ENCODE measurements around the gene METTL3.
"Not testable (repeated sequence)": the region's sequence is repeated elsewhere in the genome, so short reads cannot be mapped to it uniquely, and the experiment has no call there.

The METTL3 gene

DNA sequence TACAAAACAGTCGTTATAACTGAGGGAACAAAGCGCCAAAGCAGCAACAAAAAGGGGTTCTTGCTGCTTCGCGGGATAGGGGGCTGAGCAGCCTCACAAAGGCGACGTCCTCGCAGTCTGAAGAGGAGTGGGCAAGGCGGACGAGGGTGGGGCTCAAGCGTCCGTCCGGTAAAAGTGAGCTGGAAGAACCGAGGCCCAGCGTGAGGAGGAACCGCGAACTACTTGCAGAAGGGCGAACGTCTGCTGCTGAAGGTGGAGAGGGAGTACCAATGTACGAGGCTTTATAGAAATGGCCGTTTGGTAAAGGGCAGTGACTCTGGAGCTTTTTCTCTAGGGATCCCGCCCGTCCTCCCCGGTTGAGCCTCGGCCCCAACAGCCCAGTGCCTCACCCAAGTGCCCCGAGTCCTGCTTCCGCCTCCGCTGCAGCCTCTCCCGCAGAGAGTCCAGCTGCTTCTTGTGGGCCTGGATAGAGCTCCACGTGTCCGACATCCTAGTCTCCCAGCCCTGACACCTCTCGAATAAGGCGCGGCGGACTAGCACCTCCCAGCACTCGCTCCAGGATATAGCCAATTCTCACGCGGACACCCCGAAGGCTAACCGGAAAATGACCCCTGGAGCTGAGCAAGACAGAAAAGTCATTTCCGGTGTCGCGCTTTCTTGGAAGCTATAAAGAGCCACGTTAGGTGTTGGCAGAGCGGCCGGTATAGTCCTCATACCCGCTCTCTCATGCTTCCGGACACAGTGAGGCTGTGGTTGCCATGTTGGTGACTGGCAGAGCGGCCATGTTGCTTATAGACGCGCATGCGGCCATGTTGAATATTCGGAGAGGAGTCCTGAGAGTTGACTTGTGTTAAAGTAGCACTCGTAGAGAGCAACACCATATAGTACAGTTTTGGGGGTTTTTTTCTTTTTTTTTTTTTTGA, at the start of gene METTL3:
TSS of gene METTL3 (minus strand) at position 606 of the 923 bp plus-strand sequence. CDS start at position 489, 117 bp downstream.
- DNase-seq (ENCODE audit: low read depth): peak; percentile 99

DNA sequence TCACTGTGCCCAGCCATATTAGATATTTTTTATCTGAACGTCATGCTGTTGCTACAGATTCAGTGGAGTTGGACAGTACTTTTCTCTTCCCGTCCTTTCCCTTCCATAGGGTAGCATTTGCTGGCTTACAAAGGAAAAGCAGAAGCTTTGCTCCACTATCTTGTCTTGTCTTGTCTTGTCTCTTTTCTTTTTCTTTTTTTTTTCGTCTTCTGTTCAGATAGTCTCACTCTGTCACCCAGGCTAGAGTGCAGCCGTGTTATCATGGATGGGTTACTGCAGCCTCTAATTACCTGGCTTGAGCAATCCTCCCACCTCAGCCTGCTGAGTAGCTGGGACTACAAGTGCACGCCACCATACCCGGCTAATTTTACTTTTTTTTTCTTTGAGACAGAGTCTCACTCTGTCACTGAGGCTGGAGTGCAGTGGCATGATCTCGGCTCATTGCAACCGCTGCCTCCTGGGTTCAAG, 47.6 kb upstream of the METTL3 start:
- no peak for DNase-seq (ENCODE audit: low read depth)

DNA sequence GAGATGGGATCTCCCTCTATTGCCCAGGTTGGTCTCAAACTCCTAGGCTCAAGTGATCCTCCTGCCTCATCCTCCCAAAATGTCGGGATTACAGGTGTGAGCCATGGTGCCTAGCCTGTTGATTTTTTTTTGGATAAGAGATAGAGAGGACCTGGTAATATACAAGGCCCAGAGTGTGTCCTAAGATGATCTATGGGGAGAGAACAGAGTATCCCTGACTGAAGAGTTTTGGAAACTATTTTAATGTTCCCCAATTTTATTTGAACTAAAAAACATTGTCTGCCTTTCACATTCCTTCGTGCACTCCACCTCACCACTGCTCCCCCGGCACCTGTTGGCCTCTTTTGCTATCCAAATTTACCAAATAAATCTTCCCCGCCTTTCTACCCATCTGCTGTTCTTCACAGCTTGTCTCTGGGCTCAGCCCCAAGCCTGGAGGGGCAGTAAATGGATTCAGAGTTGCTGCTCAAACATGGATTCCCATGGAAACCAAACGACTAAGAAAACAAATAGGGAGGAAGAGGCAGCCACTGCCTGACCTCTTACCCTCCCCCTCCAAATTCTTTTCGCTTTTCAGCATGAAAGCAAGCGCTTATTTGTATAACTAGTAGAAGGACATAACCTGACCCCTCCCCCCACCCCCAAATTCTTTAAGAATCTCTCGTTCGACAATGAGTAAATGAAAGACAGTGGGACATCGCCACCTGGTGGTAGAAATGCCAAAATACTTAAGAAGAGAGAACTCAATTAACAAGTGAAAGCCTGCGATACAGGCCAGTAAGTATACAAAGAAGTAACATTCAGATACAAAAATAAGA, 46.2 kb upstream of the METTL3 start:
- peak; percentile 86 for DNase-seq (ENCODE audit: low read depth)

DNA sequence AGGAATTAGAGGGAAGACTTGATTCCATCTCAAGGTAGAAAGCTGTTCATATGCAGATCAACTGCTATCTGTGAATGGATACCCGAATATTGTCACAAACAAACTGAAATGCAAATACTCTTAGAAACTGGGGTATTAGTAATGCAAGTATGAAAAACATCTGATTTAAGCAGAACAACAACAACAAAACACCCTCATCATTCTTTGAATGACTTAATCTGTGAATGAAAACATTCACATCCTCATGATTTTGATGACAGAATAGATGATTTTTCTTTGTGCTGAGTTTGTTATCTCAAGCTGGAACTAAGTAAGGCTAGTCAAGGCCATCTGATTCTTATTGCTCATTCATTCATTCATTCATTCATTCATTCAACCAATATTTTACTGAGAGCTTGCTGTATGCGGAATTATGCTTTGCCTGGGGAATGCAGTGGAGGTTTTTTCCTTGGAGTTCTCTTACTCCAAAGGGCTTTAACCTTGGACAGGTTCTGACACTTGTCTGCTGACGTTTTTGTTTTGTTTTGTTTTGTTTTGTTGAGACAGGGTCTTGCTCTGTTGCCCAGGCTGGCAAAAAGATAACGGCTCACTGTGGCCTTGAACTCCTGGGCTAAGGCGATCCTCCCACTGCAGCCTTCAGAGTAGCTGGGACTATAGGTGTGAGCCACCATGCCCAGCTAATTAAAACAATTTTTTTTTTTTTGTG, 45.4 kb upstream of the METTL3 start:
- no peak for DNase-seq (ENCODE audit: low read depth)

DNA sequence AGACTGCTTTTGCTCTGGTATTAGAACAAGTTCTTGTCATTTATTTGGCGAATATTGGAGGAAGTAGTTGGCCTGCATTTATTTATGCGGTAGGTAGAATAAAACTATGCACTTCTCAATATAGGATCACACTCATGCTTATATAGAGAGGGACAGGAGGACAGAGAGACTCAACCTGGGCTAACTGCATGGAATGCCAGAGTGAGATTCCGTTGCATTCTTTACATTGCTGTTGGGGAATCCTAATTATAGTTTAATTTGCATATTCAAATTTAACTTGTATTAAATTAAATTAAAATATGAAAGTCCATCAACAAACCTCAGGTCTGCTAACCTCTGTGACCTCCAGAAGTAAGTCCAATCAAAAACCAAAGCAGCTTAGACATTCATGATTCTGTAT, 42.1 kb upstream of the METTL3 start:
- DNase-seq (ENCODE audit: low read depth): no peak

DNA sequence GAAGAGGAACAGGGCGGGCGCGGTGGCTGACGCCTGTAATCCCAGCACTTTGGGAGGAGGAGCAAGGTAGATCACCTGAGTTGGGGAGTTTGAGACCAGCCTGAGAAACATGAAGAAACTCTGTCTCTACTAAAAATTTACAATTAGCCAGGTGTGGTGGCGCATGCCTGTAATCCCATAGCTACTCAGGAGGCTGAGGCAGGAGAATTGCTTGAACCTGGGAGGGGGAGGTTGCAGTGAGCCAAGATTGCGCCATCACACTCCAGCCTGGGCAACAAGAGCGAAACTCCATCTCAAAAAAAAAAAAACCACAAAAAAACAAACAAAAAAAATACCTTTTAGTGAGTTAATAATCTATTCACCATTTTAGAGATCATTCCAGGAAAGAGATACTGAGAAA, 33.4 kb upstream of the METTL3 start:
- DNase-seq (ENCODE audit: low read depth): not testable (repeated sequence)

DNA sequence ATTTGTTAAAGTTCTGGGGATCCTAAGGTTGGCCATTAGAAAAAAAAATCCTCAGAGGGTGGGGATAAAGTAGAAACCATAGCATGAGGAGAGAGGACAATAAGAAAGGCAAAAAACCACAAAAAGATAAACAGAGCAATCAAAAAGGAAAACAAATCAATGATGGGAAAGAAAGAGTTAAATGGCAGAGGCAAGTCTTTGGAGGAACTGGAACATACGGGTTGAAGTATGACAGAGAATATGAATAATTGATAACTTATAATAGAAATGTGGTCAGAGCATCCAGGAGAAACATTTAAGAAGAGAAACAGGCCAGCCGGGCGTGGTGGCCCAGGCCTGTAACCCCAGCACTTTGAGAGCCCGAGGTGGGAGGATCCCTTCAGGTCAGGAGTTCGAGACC, 32.8 kb upstream of the METTL3 start:
- DNase-seq (ENCODE audit: low read depth): no peak

DNA sequence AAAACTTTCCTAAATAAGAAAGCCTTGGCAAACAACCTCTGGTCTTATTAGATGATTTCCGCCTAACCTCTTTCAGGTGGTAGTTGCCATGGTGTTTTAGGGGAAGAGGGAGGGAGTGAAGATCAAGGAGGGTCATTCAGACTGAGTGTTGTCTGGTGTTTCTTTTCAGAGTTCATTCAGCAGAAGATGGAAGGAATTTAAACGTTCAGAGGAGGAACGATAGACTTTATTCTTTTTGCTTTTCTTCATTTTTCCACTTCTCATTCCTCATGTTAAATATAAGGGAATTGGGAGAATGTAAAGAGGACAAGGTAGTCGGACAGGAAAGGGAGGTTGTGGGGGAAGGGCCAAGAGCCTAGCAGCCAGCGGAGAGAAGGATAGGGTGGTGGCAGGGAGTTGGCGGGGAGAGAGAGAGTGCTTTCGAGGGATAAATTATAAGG, 32.4 kb upstream of the METTL3 start:
- DNase-seq (ENCODE audit: low read depth): no peak

DNA sequence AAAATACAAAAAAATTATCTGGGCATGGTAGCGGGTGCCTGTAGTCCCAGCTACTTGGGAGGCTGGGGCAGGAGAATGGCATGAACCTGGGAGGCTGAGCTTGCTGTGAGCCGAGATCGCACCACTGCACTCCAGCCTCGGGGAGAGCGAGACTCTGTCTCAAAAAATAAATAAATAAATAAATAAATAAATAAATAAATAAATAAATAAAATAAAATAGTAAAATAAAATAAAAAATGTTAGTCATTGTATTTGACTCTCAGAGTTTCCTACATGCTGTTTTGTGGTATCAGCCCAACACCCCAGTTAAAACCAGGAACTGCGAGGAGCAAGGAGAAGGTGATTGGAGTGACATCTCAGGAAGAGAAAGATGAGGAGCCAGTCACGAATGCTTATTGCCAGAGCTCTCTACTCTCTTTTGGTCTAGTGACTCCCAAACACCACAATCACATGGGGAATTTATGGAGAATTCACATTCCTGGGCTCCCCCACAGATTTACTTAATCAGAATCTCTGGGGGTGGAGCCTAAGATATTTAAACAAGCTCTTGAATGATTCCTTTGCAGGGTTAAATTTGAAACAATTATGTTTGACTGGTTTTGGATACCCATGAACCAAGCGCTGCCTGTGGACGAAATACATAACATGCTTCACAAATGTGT, 30.4 kb upstream of the METTL3 start:
- DNase-seq (ENCODE audit: low read depth): no peak

DNA sequence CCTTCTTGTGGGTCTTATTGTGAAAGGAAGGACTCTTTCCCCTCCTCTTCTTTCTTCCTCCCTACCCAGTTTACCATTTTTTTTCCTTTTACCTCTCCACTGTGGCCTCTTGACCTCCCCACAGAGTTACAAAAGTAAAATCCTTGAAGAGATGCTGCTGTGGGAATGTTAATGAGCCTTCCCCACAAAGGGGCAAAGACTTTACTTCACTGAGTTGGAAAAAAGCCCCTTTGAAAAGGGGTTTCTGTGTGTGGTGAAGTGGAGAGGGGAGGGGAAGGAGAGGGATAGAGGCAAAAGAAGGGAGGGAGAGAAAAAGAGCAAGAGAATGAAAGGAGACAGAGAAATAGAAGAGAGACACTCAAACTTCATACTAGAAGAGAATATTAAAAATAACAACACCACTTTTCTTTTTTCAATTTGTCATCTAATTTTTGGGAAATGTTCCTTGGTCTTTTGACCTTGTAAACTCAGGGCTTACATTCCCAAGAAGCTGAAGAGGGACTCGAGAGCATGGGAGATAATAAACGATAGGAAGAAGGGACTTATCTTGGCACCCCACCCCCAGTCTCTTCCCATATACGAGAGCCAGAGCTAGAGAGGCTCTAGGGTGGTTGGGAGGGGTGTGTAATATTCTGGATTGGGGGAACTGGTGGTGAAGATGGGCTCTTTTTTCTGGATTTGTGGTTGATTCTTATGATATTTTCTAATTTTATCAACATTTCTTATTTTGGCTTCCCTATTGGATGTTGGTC, 28.2 kb upstream of the METTL3 start:
- no peak for DNase-seq (ENCODE audit: low read depth)

DNA sequence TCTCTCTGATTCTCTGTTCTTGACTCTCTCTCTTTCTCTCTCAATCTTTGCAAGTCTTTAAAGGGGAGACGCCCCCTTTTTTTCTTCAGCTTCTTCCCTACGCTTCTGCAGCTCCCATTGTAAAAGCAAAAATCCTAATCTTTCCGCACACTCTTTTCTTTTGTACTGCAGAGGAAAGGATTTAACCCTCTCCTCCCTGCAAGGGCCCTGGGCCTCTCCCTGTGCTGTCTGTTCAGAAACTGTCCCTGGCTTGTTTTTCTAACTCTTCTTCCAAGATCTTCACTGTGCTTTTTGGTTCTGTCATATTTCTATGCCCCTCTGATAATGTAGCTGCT, 25.9 kb upstream of the METTL3 start:
- no peak for DNase-seq (ENCODE audit: low read depth)

DNA sequence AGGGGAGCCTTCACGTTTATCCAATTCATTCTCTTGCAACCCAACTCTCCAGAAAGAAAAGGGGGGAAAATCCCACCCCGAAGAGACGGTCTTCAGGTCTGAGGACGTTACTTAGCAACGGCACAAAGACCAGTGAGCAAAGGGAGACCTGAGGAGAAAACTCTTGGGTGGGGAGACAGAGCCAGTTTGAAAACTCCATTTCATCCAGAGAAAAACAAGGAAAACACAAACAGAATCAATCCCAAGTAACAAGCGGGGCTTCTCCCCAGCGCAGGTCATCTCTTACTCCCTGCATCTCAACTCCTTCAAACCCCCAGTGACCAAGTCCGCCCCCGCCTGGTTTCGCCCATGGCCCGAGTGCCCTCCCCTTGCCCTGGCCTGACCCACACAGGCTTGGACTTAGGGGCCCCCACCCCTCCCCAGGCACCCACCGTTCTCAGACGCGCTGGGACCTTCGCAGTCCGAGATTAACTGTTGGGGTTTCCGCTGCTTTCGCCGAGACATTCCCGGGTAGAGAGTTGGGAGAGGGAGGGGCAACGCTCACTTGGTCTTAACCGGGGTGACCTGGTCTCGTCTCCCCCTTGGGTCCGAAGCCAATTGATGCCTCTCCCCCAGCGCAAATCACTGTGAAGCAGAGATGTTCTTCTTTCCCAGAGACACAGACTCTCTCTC, 25.4 kb upstream of the METTL3 start:
- no peak for DNase-seq (ENCODE audit: low read depth)

DNA sequence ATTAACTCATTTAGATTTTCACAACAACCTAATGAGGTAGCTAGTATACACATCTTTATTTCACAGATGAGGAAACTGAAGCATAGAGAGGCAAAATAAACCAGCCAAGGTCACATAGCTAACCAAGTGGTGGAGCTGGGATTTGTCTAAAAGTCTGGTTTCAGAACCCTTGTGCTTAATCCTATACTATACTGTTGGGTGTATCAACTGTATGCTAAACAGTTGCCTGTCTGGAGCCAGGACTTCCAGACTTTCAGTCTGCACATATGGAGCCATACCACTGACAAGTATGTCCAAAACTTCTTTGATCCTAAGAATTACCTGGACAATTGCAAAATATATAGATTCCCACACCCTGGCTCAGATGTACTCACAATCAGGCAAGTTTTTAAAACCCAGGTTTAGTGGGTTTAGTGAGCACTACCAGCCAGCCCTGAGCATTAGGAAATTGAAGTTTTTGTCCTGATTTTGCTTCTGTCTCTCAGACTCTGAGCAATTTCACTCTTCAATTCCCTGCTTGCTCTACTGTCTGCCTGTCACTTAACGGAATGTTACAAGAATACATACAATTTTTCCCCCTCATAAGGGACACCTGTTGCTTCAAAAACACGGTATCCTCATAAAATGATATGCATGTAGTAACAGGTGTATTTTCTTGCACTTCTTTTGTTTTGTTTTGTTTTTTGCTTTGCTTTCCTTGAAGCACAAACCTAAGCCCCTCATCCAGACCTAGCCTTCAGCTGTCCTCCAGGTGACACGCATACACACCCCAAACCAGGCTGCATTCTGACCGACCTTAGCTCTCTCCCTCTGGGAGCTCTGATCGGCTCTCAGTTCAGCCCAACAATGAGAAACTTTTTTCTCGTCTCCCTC, 24.6 kb upstream of the METTL3 start:
- no peak for DNase-seq (ENCODE audit: low read depth)

DNA sequence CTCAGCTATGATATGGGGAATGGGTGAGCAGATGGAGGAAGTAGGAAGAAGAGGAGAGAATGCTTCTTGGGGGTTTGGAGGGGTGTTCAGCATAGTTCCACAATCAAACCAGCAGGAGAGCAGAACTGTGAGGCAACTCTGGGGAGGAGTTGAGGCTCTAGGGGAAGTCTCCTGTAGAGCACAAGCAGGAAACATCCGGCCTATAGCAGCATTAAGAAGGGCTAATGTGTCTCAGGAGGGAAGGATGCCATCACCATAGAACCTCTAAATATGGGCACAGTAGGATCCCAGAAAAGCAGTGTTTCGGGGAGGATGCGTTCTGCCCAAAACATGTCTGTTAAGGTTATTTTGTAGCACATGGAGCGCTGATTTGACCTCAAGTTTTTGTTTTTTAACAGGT, 23.4 kb upstream of the METTL3 start:
- no peak for DNase-seq (ENCODE audit: low read depth)

DNA sequence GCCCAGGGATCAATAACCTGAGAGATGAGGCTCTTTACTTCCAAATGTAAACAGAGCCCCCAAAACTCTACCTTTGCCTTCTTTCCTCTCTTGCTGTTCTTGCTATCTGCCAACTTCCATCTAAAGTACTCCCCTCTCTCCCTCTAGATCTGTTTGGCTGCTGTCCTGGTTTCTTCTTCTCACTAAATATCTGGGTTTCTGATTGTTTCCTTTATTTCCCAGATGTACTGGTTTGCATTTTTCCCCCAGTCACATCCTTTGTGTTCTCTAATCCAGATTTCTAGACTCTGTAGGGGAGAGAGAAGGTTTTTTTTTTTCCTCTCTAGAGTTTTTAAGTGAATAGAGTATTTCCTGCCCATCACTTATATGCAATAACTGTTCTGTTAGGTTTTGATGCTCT, 22.2 kb upstream of the METTL3 start:
- no peak for DNase-seq (ENCODE audit: low read depth)

DNA sequence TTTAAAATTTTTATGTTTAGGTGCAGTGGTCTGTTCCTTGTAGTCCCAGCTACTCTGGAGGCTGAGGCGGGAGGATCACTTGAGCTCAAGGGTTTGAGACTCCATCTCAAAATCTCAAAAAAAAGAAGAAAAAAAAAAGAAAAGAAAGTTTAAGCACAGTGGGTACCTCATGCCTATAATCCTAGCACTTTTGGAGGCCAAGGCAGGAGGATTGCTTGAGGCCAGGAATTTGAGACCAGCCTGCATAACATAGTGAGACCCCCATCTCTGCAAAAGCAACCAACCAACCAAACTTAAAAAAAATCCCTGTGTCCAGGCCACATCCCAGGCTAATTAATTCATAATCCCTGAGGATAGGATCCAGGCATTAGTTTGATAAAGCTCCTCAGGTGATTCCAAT, 18.4 kb upstream of the METTL3 start:
- no peak for DNase-seq (ENCODE audit: low read depth)

DNA sequence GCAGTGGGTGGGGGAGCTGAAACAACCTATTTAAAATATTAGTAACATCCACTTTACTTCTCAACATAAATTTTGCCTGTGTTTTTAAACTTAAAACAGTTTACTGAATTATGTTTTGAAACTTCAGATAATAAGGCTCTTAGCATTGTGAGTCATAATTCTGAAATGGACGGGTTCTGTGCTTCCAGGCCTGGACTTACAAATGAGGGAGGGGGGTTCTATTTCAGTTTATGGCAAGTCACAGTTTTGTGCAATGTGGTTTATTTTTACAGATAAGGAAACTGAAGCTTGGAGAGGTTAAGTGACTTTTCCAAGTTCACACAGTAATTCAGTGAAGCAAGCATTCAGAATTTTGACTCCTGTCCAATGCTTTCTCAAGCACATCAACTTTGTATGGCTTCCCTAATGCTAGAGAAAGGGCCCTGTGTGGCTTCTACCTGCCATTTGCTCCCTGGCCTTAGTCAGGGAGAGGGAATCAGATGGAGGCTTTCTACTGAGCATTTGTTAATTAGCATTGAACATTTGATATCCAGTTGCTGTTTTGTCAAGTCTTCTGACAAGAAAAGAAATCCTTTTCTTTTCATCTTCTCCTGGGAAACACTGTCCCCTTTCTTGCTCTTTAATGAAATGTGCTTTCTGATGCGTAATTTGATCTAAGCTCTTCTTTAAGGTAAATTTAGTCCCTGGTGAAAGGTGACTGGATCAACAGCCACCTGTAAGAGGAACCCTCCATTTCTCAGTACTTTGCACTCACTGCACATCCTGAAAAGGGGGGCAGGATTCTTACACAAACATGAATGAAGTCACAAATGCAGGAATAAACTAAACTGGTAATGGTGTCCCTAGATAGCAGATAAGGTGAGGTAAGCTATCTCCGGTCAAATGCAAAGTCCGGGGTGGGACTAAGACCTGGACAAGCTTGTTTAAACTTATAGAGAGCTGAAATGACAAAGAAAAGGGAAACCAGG, 17.5 kb upstream of the METTL3 start:
- no peak for DNase-seq (ENCODE audit: low read depth)

DNA sequence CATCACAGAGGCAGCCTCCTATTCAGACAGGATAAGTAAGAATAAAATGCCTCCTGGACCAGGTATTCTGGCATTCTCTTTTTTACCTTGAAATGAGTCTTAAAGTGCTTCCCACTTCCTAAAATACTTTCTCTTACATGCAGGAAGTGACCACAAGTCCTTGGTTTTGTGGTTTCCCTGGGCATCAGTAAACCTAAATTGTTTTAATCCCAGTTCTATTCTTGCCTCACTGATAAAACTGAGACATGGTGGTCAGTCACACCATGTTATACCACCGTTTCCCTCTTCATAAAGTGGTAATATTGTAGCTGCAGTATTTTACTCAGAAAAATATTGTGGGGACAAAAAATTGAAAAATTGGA, 16.2 kb upstream of the METTL3 start:
- DNase-seq (ENCODE audit: low read depth): no peak
